SH-SY5Y (cell line): ENCODE data around the gene FBXO17.

Experiments
- GATA2 ChIP-seq: IDR thresholded peaks from 2 replicates; pipeline ENCODE4 v1.6.1; 2011; ENCODE audit warnings: mild to moderate bottlenecking, low read depth, low read length
- GATA3 ChIP-seq: IDR thresholded peaks from 2 replicates; pipeline ENCODE4 v1.6.1; 2011; ENCODE audit warnings: low read depth, mild to moderate bottlenecking, low read length, moderate library complexity

DNA sequence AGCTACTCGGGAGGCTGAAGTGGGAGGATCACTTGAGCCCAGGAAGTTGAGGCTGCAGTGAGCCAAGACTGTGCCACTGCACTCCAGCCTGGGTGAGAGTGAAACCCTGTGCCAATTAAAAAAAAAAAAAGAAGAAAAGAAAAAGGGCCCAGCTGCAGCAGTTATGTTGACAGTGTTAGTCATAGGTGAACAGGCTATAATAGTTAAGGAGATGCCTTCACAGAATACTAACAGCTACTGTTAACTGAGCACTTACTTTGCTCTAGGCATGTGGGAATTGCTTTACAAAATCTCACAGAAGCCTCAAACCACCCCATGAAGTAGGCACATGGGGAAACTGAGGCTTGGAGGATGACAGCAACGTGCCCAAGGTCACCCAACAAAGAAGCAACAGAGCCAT is 3.9 kb downstream of the FBXO17 start:
- TF ChIP-seq GATA2 (no peak), GATA3 (no peak)
